Measurements from ENCODE around the gene MAP4. TPM values are rescaled to one million over a fixed set of nuclear protein-coding genes. Genes with fewer than 3 reads are reported as not detected.

The MAP4 gene
- total RNA-seq, 4 donors from 2014 or later: 62.1 to 110 (median 80.3) TPM

GRCh38 chr3:47910233-47910632 is 106.0 kb downstream of the MAP4 start:
- H3K9me3 ChIP-seq: no peaks in the 10 kb centered on the region
- H3K27ac ChIP-seq: no peak overlapping the region
- WGBS, 2 donors: 77 to 95% methylated on average over 1 of the region's 1 CpG
- no peak for DNase-seq
- no peaks in the 10 kb centered on the region for H3K27me3 ChIP-seq
- peaks cover 0 to 21% (median 3%) of the 10 kb centered on the region in 3 donors for H3K4me1 ChIP-seq
- no peak for TF ChIP-seq CTCF (IDR thresholded peaks at IDR 0.05)
- TF ChIP-seq POLR2A (IDR thresholded peaks at IDR 0.05): no peak
- no peak overlapping the region for H3K4me3 ChIP-seq
- peaks cover 0 to 79% (median 17%) of the 10 kb centered on the region in 3 donors for H3K36me3 ChIP-seq
- intact Hi-C loops (cut with DNase I): no loop called here

GRCh38 chr3:47909607-47910006 is 106.6 kb downstream of the MAP4 start:
- Histone ChIP-seq H3K27ac (no peak overlapping the region), H3K4me3 (no peak overlapping the region), H3K4me1 (peaks cover 0 to 21% (median 3%) of the 10 kb centered on the region in 3 donors), H3K27me3 (no peaks in the 10 kb centered on the region), H3K36me3 (peaks cover 0 to 79% (median 13%) of the 10 kb centered on the region in 3 donors), H3K9me3 (no peaks in the 10 kb centered on the region)
- no peak for DNase-seq
- WGBS, 2 donors: 79 to 87% methylated on average over 2 of the region's 2 CpGs
- TF ChIP-seq POLR2A (IDR thresholded peaks at IDR 0.05): no peak
- no peak for TF ChIP-seq CTCF (IDR thresholded peaks at IDR 0.05)
- intact Hi-C loops (cut with DNase I): no loop called here

GRCh38 chr3:47908744-47909143 is 107.5 kb downstream of the MAP4 start:
- no peak for TF ChIP-seq CTCF (IDR thresholded peaks at IDR 0.05)
- TF ChIP-seq POLR2A (IDR thresholded peaks at IDR 0.05): no peak
- intact Hi-C loops (cut with DNase I): no loop called here
- no peak overlapping the region for H3K4me3 ChIP-seq
- no peaks in the 10 kb centered on the region for H3K9me3 ChIP-seq
- H3K27me3 ChIP-seq: no peaks in the 10 kb centered on the region
- H3K36me3 ChIP-seq: peaks cover 0 to 77% (median 9%) of the 10 kb centered on the region in 3 donors
- DNase-seq: no peak
- no peak overlapping the region for H3K27ac ChIP-seq
- WGBS, 2 donors: 44 to 46% methylated on average over 4 of the region's 4 CpGs
- peaks cover 0 to 21% (median 3%) of the 10 kb centered on the region in 3 donors for H3K4me1 ChIP-seq

- intact Hi-C loops (cut with DNase I): no loop called here
Measured at GRCh38 chr3:47907784-47908183, 108.4 kb downstream of the MAP4 start.

GRCh38 chr3:47902746-47903145 is 113.5 kb downstream of the MAP4 start:
- Histone ChIP-seq H3K27ac (no peak overlapping the region), H3K9me3 (no peaks in the 10 kb centered on the region), H3K4me1 (peaks cover 0 to 28% (median 10%) of the 10 kb centered on the region in 3 donors), H3K4me3 (no peak overlapping the region), H3K36me3 (peaks cover 0 to 61% (median 0%) of the 10 kb centered on the region in 3 donors), H3K27me3 (no peaks in the 10 kb centered on the region)
- no peak for DNase-seq
- intact Hi-C loops (cut with DNase I): no loop called here
- TF ChIP-seq POLR2A (IDR thresholded peaks at IDR 0.05) (no peak), CTCF (IDR thresholded peaks at IDR 0.05) (no peak)

More at GRCh38 chr3:47907784-47908183, 108.4 kb downstream of the MAP4 start:
- no peak overlapping the region for H3K27ac ChIP-seq
- DNase-seq: no peak
- no peaks in the 10 kb centered on the region for H3K27me3 ChIP-seq
- H3K4me1 ChIP-seq: peaks cover 0 to 21% (median 3%) of the 10 kb centered on the region in 3 donors
- H3K4me3 ChIP-seq: no peak overlapping the region
- no peaks in the 10 kb centered on the region for H3K9me3 ChIP-seq
- no peak for TF ChIP-seq POLR2A (IDR thresholded peaks at IDR 0.05)
- no peak for TF ChIP-seq CTCF (IDR thresholded peaks at IDR 0.05)
- H3K36me3 ChIP-seq: peaks cover 0 to 72% (median 9%) of the 10 kb centered on the region in 3 donors

Data from esophagus squamous epithelium (tissue), 5 donors.